ENCODE measurements around the gene ZBTB20. TPM values are rescaled to one million over a fixed set of nuclear protein-coding genes. Genes with fewer than 3 reads are reported as not detected.

ZBTB20 gene
- total RNA-seq, 1 donor from 2014 or later, result 13.9 TPM

DNA sequence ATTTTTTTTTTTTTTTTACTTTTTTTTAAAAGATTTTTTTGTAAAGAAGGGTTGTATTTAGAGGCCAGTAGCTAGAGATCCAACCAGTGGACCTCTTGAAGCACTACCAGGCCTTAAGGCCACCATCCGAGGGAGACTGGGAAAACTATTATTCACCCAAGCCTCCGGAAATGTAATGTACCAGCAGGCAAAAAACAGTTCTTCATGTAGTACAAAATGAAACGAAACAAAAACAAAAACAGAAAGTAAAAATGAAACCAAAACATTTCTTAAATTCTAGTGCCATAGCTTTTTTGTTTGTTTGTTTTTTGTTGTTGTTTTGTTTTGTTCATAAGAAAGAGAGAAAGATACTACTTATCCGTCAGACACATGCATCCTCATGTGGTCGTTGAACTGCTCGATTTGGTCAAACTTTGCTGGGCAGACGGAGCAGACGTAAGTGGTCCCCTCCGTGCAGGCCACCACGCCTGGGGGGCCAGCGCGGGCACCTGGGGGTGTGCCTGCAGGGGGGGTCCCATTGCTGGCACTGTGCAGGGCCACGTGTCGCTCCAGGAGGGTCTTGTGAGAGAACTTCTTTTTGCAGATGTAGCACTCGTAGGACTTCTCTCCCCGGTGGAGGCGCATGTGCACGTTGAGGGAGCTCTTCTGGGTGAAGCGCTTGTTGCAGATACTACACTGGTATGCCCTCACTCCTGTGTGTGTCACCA lies 808.3 kb downstream of the ZBTB20 start:
- DNase-seq (ENCODE audit: low read depth in 2 of 2), result peak in 1 of 2 donors; percentile 8

DNA sequence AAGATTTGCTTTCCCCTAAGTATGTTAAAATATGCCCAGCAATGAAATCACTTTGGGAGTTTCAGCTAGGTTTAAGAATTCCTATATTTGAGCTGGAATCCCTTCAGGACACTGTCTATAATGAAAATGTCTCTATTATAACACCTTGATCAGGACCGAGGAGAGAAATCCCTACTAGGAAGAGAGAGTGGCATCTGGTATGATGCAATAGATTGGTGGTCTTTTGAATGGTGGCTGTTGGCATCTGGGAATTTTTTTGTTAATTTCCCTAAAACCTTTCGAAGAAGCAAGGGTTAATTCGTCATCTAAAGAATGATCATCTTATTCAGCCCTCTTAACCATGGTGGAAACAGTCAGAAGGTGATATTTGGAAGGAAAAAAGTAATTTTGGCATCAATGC lies 810.2 kb downstream of the ZBTB20 start:
- DNase-seq (ENCODE audit: low read depth in 2 of 2), result no peak

DNA sequence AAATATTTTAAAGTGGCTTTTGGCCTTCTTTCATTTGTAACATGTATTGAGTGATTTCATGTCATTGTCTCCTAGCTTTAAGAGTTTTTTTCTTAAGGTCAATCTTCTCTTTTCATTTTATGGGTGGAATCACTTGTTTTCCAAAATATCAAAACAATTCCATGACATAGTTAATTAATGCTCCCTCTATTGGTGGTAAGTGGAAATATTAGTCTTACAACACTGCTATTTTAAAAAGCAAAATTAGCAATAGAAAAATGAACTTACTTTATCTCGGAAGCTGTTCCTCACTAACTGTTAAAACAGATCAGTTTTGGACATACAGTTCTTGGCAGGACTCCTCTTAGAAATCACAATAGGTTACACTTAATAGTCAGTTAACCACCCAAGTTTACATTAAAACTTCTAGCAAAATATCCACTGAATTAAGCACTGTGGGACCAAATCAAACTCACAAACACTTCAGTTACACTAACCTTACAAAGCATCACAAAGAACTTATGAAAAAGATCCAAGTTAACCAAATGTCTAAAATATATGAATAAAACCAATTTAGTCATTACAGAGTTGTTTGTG lies 810.9 kb downstream of the ZBTB20 start:
- peak; percentile 7 to 18 for DNase-seq (ENCODE audit: low read depth in 2 of 2)

DNA sequence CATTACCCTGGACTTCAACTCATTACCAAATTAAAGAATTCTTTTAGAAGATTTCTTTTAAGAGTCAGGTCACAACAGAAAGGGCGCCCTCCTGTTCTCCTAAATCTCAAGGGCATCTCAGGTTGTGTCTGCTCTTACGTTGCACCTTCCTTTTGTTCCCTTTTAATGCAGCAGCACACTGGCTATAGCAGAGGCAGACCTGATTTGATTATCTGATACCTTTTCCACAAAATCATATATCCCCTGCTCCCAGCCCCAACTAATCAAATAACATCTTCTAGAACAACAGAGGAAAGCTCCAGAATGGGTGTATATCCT lies 813.2 kb downstream of the ZBTB20 start:
- DNase-seq (ENCODE audit: low read depth in 2 of 2), result no peak

DNA sequence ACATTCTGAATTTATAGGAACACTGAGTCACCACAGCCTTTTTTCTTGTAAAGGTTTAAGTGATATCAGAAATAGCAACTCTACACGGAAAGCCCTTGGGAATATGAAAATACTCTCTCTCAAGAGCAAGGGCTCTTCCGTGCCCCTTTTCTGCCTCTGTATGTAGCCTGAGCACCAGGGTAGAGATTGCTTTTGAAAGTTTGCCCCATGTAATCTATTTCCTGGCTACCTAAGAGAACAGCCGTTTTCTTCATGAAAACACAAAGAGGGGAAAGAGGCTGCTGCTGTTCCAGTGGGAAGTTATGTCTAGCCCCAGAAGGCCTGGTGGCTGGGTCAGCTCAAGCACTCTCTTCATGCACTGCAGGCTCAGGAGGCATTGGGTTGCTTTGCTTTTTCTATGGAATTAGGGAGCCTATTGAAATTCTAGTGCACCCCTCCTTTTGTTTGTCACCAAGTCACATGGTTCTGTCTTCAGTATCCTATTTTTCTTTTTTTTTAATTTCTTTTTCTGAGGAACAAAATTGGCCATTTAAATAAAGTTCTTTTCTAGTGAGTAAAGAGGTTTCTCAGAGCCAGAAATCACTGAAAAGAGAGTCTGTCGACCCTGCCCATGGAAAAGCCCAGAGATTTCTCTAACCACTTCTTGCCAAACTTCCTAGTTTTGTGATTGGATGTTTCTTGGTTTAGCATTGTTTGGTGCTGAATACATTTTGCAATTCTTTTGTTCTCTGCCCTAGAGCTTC lies 813.7 kb downstream of the ZBTB20 start:
- DNase-seq (ENCODE audit: low read depth in 2 of 2), result no peak

DNA sequence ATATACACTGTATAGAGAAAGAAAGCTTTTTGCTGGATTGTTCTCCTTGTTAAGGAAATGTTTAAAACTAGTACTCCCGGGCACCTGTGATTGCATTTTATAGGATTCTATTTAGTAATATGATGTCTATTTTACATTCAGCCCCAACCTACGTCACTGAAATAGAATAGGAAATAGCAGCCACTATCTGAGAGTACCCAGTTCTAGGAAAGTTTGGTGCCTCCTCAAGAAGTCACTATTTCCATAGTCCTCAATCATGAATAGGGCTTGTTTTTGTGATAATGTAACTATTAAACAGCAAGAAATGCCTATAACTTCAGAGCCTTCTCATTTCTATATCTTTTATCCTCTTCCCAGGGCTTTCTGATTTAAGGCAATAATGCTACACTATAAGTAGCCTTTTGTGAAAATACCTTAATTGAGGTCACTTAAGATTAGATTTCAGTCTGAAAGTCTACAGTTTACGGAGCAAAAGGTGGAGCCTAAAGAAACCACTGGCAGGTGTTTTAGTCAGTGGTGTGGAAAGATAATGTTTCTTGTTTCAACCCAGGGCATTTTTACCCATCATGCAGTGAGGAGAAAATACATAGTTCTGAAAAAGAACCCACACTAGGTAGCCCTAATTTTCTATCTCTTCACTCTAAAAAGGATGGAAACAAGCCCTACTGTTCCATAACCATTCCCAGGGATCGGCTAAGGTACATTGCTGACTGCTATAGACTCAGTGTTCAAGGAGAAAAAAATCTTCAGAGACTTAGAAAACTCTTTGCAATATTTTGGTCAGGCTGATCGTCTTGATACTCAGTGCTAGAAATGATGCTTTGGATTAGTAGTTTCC lies 814.5 kb downstream of the ZBTB20 start:
- DNase-seq (ENCODE audit: low read depth in 2 of 2), result no peak

DNA sequence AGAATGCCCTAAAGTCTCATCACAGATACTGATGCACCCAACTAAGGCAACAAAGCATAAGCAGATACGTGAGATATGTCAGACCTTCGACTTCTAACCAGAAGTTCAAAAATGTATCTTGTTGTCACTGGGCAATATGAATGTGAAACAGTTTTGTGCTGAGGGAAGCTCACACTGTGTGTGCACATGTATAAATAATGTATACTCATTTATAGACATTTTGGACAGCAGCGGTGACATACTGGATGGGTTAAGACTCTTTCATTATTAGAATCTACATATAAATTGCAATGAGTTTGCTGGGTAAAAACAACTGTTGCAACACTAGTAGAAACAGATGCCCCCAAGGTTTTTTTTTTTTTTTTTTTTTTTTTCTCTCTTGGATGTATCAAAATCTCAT lies 815.4 kb downstream of the ZBTB20 start:
- DNase-seq (ENCODE audit: low read depth in 2 of 2), result no peak

DNA sequence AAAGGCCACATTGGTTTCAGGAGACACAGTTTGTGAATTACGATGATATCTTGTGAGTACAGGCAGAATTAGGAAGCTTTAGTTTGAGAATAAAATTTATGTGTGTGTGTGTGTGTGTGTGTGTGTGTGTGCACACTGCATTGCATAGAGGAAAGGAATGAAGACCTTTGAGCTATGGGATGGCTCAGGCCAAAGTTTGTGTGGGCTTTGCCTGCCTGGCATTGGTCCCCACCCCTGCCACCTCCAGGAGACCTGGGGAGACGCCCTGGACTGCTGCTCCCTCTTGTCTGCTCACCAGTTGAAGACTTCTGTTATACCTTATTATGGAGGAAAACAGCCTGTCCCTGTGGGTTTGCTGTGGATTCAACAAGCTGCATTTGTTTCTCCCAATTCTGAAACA lies 816.1 kb downstream of the ZBTB20 start:
- DNase-seq (ENCODE audit: low read depth in 2 of 2), result no peak

DNA sequence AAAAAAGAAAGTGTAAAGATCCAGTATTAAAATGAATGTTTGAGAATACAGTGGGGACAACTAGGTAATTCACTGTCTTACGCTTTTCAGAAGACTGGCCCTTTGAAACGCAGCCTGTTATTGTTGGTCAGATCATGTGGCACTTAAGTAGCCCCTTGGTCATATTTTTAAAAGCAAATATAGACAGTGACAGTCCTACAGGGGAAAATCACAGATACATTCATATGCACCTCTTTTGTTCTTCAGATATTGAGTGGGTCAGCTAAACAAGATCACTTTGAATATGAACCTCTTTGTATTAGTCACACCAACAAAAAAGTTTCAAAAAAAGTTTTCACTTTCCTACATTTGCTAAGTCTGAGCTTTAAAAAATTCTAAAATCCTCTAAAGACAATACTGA lies 817.3 kb downstream of the ZBTB20 start:
- DNase-seq (ENCODE audit: low read depth in 2 of 2), result no peak

DNA sequence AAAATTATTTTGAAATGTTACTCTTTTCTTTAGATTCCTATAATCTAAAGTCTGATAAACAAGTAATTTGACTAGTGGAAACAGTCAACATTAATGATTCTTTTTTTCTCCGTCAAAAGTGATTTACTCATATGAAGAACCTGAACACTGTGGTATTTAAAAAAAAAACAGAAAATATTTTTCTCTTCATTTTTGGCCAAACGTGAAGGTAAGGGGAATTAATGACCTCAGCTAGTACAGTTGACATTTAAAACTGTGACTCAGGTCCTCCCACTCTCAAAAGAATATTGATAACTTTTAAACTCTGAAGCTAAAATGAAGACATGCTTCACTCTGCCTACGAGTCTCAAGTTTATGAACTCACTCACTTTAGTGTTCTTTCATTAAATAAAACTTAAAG lies 818.7 kb downstream of the ZBTB20 start:
- no peak for DNase-seq (ENCODE audit: low read depth in 2 of 2)

DNA sequence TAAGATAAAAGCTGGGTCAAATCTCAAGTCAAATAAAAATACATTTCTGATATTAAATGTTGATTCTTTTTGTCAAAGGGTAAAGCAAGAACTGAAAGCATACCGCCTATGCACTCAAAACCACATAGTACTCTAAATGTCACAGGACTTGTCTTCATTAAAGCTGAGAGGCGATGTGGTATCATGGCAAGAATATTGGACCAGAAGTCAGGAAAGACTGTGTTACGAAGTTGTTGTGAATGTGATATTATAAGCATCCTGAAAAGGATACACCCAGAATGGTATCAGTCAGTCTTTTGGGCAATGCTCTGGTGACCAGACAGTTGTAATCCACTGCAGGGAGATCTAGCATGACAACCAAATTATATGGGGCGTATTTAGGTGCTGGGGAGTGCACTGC lies 819.4 kb downstream of the ZBTB20 start:
- no peak for DNase-seq (ENCODE audit: low read depth in 2 of 2)

DNA sequence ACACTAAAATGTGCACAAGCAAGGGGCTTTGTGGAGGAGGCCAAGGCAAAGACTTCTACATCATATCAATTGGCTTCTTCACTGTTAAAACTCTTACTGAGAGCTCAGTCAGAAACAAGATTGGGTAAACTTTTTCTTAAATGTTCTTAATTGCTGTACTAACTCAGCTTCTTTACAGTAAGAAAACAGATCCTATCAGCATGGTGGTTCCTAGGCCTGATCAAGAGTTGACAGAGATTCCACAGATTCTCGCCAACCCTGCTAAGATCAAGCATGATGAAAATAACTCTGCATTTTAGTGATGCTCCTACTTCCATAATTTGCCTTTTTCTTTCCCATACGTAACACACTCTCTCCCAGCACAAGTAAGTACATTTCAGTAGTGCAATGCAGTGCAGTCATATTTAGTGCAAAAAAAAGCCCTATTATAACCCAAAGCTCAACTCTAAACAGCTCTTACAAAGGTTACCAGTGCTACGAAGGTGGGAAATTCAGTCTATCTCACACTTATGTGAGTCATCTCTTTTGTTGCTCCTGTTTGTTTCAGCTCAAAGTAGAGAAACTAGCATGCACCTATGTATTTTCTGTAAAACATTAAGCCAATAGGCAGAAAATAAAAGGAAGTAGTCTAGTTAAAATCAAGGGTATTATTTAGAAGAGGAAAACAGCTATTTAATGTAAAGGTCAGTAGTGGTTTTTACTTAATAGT lies 823.4 kb downstream of the ZBTB20 start:
- no peak for DNase-seq (ENCODE audit: low read depth in 2 of 2)

DNA sequence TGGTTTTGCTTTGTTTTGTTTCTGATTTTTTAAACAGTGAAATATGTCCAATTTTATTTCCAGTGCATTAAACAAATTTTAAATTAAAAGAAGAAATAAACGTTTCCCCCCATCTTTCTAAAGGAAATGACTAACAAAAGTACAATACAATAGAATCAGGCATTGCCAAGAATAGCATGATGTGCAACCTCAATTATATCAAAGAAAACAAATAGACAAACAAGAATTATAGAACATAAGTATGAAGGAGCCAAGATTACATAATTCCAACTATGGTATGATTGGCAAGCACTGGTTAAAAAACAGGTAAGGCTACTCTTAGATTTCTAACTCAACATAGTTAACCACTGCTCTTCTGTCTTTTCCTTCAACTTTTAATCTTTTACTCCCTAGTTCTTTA lies 826.8 kb downstream of the ZBTB20 start:
- peak; percentile 71 to 78 for DNase-seq (ENCODE audit: low read depth in 2 of 2)

DNA sequence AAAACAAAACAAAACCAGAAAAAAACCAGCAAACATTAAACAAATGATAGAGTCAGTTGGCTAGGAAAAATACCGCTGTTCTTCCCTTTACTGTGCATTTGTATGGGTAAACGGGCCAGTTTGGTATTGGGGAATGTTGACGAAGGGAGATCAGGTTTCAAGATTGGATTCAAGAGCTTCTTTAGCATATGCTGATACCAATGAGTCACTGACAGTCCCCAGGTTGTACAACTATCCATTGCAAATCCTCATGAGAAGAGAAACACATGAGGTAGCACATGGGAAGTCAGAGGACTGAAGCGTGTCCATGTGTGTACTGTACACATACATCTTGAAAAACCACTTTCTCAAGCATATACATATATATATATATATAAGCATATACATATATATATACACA lies 827.6 kb downstream of the ZBTB20 start:
- DNase-seq (ENCODE audit: low read depth in 2 of 2), result peak; percentile 8 to 25

DNA sequence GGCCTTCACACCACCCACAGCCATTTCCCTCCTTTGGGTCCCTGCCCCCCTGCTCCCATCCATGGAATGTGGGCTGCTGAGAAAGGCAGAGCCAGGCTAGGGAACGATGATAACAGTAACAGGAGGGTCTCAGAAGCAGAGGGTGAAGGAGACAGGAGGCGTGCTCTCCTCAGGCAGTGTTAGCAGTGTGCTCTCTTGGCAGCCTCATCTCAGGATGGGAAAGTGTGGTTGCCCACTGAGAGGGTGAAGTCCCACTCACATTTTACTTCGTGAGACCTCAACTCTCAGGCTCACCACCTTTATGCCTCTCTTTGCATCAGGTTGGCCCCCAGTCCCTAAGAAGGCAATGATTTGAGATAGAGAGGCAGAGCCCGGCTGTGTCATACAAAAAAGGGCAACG lies 828.8 kb downstream of the ZBTB20 start:
- DNase-seq (ENCODE audit: low read depth in 2 of 2), result no peak

DNA sequence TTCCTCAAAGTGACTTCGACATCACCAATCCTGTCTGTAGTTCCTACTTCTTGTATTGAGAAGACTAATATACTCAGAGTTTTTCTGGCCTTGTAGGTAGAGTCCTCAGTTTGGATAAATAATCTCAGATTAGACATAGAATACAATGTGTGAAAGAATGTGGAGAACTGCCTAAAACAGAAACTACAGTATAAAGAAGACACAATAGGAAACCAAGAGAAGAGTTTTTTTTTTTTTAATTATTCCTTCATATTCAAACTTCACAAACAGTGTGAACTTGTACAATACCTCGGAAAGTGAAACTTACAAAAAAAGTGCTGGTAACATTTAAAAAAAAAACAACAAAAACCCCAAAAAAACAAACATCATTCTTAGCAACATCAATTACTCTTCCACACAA lies 832.8 kb downstream of the ZBTB20 start:
- DNase-seq (ENCODE audit: low read depth in 2 of 2), result no peak

DNA sequence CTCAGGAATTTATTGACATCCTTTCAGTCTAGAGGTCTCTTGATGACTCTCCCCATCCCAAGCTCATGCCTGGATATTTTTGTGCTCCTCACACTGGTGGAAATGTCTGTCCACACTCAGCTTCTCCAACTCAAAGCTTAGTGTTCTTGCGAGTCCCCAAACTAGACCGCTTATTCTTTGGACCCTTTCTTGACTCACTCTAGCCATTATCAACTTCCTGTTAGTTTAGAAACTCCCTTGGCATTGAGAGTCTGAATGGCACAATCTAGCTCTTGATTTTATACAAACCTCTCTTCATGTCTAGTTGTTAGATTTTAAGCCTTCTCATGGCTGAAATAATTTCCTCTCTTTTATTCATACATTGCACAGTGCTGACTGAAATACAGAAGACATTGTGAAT lies 833.7 kb downstream of the ZBTB20 start:
- DNase-seq (ENCODE audit: low read depth in 2 of 2), result no peak

DNA sequence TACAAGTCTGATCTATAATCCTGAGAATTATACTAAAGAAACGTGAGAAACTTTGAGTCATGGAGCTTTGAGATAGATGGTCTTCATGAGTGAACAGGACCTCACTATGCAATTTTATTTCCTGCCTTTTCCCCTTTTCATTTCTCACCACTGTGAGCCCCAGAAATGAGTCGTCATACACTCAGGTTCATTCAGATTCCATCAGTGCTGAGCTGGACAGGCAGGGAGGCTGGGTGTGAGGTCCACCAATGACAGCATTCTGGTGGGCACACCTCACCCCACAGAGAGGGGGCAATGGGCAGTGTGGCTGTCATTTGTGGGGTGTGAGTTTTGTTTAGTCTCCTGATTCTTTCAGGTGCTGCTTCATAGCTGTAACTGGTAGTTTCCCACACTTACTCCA lies 836.4 kb downstream of the ZBTB20 start:
- DNase-seq (ENCODE audit: low read depth in 2 of 2), result no peak

DNA sequence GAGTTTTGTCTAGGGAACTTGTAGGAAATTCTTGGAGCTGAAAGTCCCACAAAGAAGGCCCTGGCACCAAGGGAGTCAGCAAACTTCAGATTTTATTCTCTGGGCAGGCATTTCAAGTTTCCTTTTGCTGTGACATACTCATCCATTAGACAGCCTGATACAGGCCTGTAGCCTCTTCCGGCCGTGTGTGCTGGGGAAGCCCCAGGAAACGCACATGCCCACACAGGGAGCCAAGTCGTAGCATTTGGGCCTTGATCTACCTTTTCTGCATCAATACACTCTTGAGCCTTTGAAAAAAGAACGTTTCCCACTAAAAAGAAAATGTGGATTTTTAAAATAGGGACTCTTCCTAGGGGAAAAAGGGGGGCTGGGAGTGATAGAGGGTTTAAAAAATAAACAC lies 838.3 kb downstream of the ZBTB20 start:
- peak; percentile 16 for DNase-seq (ENCODE audit: low read depth in 2 of 2)

DNA sequence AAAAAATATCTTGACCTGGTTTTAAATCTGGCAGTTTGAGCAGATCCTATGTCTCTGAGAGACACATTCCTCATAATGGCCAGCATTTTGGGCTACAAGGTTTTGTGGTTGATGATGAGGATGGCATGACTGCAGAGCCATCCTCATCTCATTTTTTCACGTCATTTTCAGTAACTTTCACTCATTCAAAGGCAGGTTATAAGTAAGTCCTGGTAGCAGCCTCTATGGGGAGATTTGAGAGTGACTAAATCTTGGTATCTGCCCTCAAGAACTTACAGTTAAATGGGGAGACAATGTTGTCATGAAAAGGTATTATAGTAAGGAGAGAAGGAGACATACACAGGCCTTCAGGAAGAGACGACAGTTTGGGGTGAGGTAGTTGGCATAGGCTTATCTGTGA lies 838.7 kb downstream of the ZBTB20 start:
- no peak for DNase-seq (ENCODE audit: low read depth in 2 of 2)

DNA sequence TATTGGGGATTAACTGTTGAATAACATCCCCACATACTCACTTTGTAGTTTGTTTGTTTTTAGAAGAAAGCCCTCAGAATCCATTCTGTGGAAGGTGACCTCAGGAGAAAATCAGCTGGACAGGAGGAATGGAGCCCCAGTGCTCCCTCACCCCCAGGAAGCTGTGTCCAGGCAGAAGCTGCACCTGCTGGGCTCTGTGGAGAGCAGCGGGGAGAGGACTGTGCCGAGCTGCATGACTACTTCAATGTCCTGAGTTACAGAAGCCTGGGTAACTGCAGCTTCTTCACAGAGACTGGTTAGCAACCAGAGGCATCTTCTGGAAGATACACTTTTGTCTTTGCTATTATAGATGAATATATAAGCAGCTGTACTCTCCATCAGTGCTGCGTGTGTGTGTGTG lies 839.3 kb downstream of the ZBTB20 start:
- no peak for DNase-seq (ENCODE audit: low read depth in 2 of 2)
